OCI-LY7 (cell line): ENCODE measurements around the gene SH3BP1. TPM values are rescaled to one million over a fixed set of nuclear protein-coding genes. Genes with fewer than 3 reads are reported as not detected.
A peak's percentile ranks its signal among the peaks of the same experiment; 100 is the strongest.
"Not testable (repeated sequence)": the region's sequence is repeated elsewhere in the genome, so short reads cannot be mapped to it uniquely, and the experiment has no call there.

Experiments
- BruUV-seq: library from RNA; stranded (reverse); fragments of 400-500 nt; replicated peaks from 2 replicates; lab custom pipeline; 2021; lab: Mats Ljungman, UMichigan
- CTCF ChIA-PET: fragments of 300-600 bp; sonication (Branson Sonifier 250); formaldehyde crosslinking; loops from one replicate; lab custom pipeline; 2022; ENCODE audit warnings: antibody characterized with exemption; ENCODE audit not compliant: unreplicated experiment; lab: Charles Lee
- POLR2A ChIA-PET: fragments of 300-600 bp; sonication (Branson Sonifier 250); formaldehyde crosslinking; loops from one replicate; lab custom pipeline; 2022; ENCODE audit warnings: antibody characterized with exemption; lab: Charles Lee
- DNase-seq: peaks from one replicate; pipeline ENCODE4 v3.0.0-alpha.2; 2015; ENCODE audit warnings: low spot score
- H2AFZ ChIP-seq: fragments of 200-600 bp; sonication (generic), shearing (Covaris generic); 2 replicates; pipeline ENCODE4 v1.6.1; 2014; ENCODE audit warnings: mild to moderate bottlenecking, antibody characterized with exemption, low read length, moderate library complexity
- H3K27ac ChIP-seq: fragments of 200-600 bp; sonication (generic); 2 replicates; pipeline ENCODE4 v1.5.1; 2014; ENCODE audit warnings: mixed run types, low read depth, mild to moderate bottlenecking, moderate library complexity, low read length, inconsistent platforms; ENCODE audit not compliant: poor library complexity, severe bottlenecking
- H3K36me3 ChIP-seq: fragments of 200-600 bp; sonication (generic); 2 replicates; pipeline ENCODE4 v1.6.1; 2014; ENCODE audit warnings: mild to moderate bottlenecking, antibody characterized with exemption, low read length, moderate library complexity, mixed read lengths; ENCODE audit not compliant: insufficient read depth
- H3K4me1 ChIP-seq: fragments of 200-600 bp; sonication (generic); 2 replicates; pipeline ENCODE4 v1.5.1; 2014; ENCODE audit warnings: mild to moderate bottlenecking, low read length; ENCODE audit not compliant: insufficient read depth, poor library complexity, severe bottlenecking
- H3K4me2 ChIP-seq: fragments of 200-600 bp; sonication (generic); 2 replicates; pipeline ENCODE4 v1.6.1; 2014; ENCODE audit warnings: mild to moderate bottlenecking, low read length
- H3K4me3 ChIP-seq: fragments of 200-600 bp; sonication (generic); 2 replicates; pipeline ENCODE4 v1.5.1; 2014; ENCODE audit warnings: mild to moderate bottlenecking, low read depth, low read length; ENCODE audit not compliant: poor library complexity, severe bottlenecking
- H3K79me2 ChIP-seq: fragments of 200-600 bp; sonication (generic); 2 replicates; pipeline ENCODE4 v1.6.1; 2016; ENCODE audit warnings: low read depth, mild to moderate bottlenecking, low read length, moderate library complexity, mixed read lengths; ENCODE audit not compliant: insufficient read depth
- H3K9me2 ChIP-seq: fragments of 200-600 bp; sonication (generic); 2 replicates; pipeline ENCODE4 v1.6.1; 2016; ENCODE audit warnings: mild to moderate bottlenecking, low read length, mixed read lengths; ENCODE audit not compliant: insufficient read depth
- H3K9me3 ChIP-seq: fragments of 200-600 bp; sonication (generic); 2 replicates; pipeline ENCODE4 v1.6.1; 2014; ENCODE audit warnings: mild to moderate bottlenecking, mixed run types, low read length, mixed read lengths
- H4K20me1 ChIP-seq: fragments of 200-600 bp; sonication (generic); 2 replicates; pipeline ENCODE4 v1.6.1; 2014; ENCODE audit warnings: mild to moderate bottlenecking, antibody characterized with exemption, low read length, moderate library complexity, mixed read lengths; ENCODE audit not compliant: insufficient read depth
- EZH2phosphoT487 ChIP-seq: fragments of 200-600 bp; sonication (generic); IDR thresholded peaks from 2 replicates; pipeline ENCODE4 v1.6.1; 2018; ENCODE audit warnings: low read depth, borderline replicate concordance, mild to moderate bottlenecking, mixed run types, antibody characterized with exemption, low read length, moderate library complexity, mixed read lengths
- intact Hi-C: fragments of 100-400 bp; cut with micrococcal nuclease; formaldehyde crosslinking; loops from one replicate; pipeline ENCODE4 v1.10.0; 2022; ENCODE audit not compliant: unreplicated experiment
- total RNA-seq, 2 experiments: library from RNA; depleted of rRNA in 1 of 2; stranded (reverse); fragments of >200 nt in 1 of 2; shearing (Covaris generic) in 1 of 2; gene quantifications; 2 replicates each; pipeline ENCODE4 v1.2.3, GENCODE V29; 2014 to 2022
- TF ChIP-seq, protein P1 (sequence below): fragments of 200-600 bp; sonication (generic); conservative IDR thresholded peaks from 2 replicates; pipeline ENCODE4 v1.5.1; 2014; ENCODE audit warnings: mild to moderate bottlenecking, antibody characterized with exemption, low read length, moderate library complexity, mixed read lengths

Gene SH3BP1
- total RNA-seq, 2 experiments from 2014 or later = 15.3 to 48.4 TPM

- Histone ChIP-seq H3K9me3 (no peaks in the 10 kb centered on the region), H3K4me3 (peak overlapping the region; percentile 77), H3K4me2 (peak overlapping the region; percentile 94), H3K36me3 (peaks cover 35% of the 10 kb centered on the region), H3K27ac (peak overlapping the region; percentile 90), H3K4me1 (peaks cover 40% of the 10 kb centered on the region), H2AFZ (no peak overlapping the region; the same call in 1 of the 2 replicates), H3K9me2 (no peaks in the 10 kb centered on the region), H3K79me2 (peaks cover 32% of the 10 kb centered on the region), H4K20me1 (no peaks in the 10 kb centered on the region)
- BruUV-seq = TSS peak; percentile 68
- no peak for TF ChIP-seq EZH2phosphoT487
- TF ChIP-seq, protein P1, sequence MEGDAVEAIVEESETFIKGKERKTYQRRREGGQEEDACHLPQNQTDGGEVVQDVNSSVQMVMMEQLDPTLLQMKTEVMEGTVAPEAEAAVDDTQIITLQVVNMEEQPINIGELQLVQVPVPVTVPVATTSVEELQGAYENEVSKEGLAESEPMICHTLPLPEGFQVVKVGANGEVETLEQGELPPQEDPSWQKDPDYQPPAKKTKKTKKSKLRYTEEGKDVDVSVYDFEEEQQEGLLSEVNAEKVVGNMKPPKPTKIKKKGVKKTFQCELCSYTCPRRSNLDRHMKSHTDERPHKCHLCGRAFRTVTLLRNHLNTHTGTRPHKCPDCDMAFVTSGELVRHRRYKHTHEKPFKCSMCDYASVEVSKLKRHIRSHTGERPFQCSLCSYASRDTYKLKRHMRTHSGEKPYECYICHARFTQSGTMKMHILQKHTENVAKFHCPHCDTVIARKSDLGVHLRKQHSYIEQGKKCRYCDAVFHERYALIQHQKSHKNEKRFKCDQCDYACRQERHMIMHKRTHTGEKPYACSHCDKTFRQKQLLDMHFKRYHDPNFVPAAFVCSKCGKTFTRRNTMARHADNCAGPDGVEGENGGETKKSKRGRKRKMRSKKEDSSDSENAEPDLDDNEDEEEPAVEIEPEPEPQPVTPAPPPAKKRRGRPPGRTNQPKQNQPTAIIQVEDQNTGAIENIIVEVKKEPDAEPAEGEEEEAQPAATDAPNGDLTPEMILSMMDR = no peak
- DNase-seq = peak; percentile 51
- intact Hi-C loops = loop anchor here (5.0 kb wide), 2 partner anchors 33 to 68 kb away; partner anchors contain the start of gene LGALS1
- POLR2A ChIA-PET = interaction anchor here (1.1 to 3.3 kb wide), 6 partner anchors 9 to 49 kb away, joined by 3 to 25 read pairs (median 8); partner anchors contain the start of gene PDXP
- CTCF ChIA-PET = interaction anchor here (0.6 to 1.6 kb wide), 4 partner anchors 9 to 43 kb away, joined by 3 to 5 read pairs (median 4); no protein-coding TSS in a partner anchor
Observed at GRCh38 chr22:37609240-37610152, 30.0 kb upstream of the SH3BP1 start.

DNA sequence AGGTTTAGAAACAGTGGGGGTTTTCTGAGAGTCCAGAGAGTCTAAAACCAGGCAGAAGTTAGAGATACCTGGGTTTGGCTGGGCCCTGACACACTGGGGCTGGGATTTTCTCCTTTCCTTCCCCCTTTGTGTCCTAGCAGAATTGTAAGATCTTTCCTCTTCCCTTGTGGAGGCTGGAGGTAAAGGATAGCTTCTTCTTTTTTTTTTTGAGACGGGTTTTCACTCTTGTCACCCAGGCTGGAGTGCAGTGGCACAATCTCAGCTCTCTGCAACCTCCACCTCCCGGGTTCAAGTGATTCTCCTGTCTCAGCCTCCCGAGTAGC, 29.4 kb upstream of the SH3BP1 start:
- H4K20me1 ChIP-seq, BruUV-seq, H3K9me3 ChIP-seq, H2AFZ ChIP-seq, H3K9me2 ChIP-seq, DNase-seq, intact Hi-C loops: not testable (repeated sequence)
- H3K4me3 ChIP-seq = peak overlapping the region; percentile 77
- H3K4me2 ChIP-seq = peak overlapping the region; percentile 94
- CTCF ChIA-PET = interaction anchor here (0.5 to 1.6 kb wide), 4 partner anchors 8 to 44 kb away, joined by 3 to 6 read pairs (median 4); no protein-coding TSS in a partner anchor
- H3K4me1 ChIP-seq = peaks cover 35% of the 10 kb centered on the region
- H3K36me3 ChIP-seq = peaks cover 41% of the 10 kb centered on the region
- POLR2A ChIA-PET = interaction anchor here (3.3 kb wide), 1 partner anchor 8 kb away, joined by 25 read pairs; no protein-coding TSS in a partner anchor
- H3K27ac ChIP-seq = peak overlapping the region; percentile 90
- H3K79me2 ChIP-seq = peaks cover 32% of the 10 kb centered on the region

DNA sequence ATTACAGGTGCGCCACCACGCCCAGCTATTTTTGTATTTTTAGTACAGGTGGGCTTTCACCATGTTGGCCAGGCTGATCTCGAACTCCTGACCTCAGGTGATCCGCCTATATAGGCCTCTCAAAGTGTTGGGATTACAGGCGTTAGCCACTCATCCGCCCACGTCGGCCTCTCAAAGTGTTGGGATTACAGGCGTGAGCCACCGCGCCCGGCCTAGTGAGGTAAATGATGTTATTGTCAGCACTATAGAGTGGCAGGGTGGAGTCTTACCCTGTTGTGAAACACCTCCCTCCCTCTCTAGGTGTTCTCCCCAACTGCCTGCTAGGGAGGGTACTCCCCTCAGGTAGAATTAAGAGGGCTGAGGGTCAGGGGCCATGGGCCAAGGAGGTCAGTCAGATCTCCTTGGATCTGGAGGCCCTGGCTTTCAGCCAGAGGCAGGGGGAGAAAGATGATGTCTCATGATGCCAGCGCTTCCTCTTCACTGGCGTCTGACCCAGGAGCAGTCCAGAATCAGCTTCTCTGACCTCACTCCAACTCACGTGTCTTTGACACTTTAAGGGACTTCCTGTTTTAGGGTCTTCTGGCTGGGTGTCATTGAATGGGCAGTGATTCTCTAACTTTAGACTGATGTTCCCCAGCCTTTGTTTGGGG, 28.9 kb upstream of the SH3BP1 start:
- H3K4me2 ChIP-seq = peak overlapping the region; percentile 94
- ChIA-PET POLR2A (interaction anchor here (3.3 kb wide), 1 partner anchor 8 kb away, joined by 25 read pairs; no protein-coding TSS in a partner anchor), CTCF (interaction anchor here (0.5 to 1.6 kb wide), 2 partner anchors 29 to 44 kb away, joined by 3 to 6 read pairs; no protein-coding TSS in a partner anchor)
- intact Hi-C loops = no loop called here
- H2AFZ ChIP-seq = no peak overlapping the region
- H3K4me1 ChIP-seq = peaks cover 31% of the 10 kb centered on the region
- peak overlapping the region; percentile 77 for H3K4me3 ChIP-seq
- peak overlapping the region; percentile 90 for H3K27ac ChIP-seq
- no peaks in the 10 kb centered on the region for H4K20me1 ChIP-seq
- H3K9me3 ChIP-seq = no peaks in the 10 kb centered on the region
- H3K9me2 ChIP-seq = no peaks in the 10 kb centered on the region
- peaks cover 42% of the 10 kb centered on the region for H3K36me3 ChIP-seq
- peaks cover 32% of the 10 kb centered on the region for H3K79me2 ChIP-seq
- no TSS peak for BruUV-seq
- no peak for TF ChIP-seq EZH2phosphoT487
- TF ChIP-seq, protein P1 = no peak
- peak; percentile 49 for DNase-seq
